Keratinocyte (primary cell): ENCODE data around the gene SYK. TPM values are rescaled to one million over a fixed set of nuclear protein-coding genes. Genes with fewer than 3 reads are reported as not detected.

Experiments
- DNase-seq: peaks from one replicate; pipeline ENCODE4 v3.0.0-alpha.2; 2011; ENCODE audit warnings: low read depth, missing footprints, low spot score
- FAIRE-seq: peaks from 2 replicates; lab custom pipeline; 2011; peaks lifted over from hg19 to GRCh38; lab: Jason Lieb, UNC
- H2AFZ ChIP-seq: 2 replicates; pipeline ENCODE4 v1.6.0; 2012; ENCODE audit warnings: low read length, control low read depth, inconsistent platforms; ENCODE audit not compliant: control insufficient read depth
- H3K27ac ChIP-seq: 2 replicates; pipeline ENCODE4 v1.5.1; 2011; ENCODE audit warnings: low read length; ENCODE audit not compliant: control insufficient read depth, insufficient read depth
- H3K27me3 ChIP-seq: 3 replicates; pipeline ENCODE4 v1.6.0; 2011; ENCODE audit warnings: low read length; ENCODE audit not compliant: control insufficient read depth, insufficient read depth; ENCODE audit errors: extremely low read depth
- H3K36me3 ChIP-seq, 2 experiments: 2 replicates in 1 of 2; 3 replicates in 1 of 2; pipeline ENCODE4 v1.5.1; 2011; ENCODE audit warnings: low read length in 2 of 2, mild to moderate bottlenecking in 1 of 2; ENCODE audit not compliant: control insufficient read depth in 2 of 2, insufficient read depth in 2 of 2; ENCODE audit errors: extremely low read depth in 1 of 2
- H3K4me1 ChIP-seq: 3 replicates; pipeline ENCODE4 v1.5.1; 2011; ENCODE audit warnings: low read length; ENCODE audit not compliant: control insufficient read depth, insufficient read depth; ENCODE audit errors: extremely low read depth
- H3K4me2 ChIP-seq: 3 replicates; pipeline ENCODE4 v1.6.0; 2011; ENCODE audit warnings: low read depth, low read length; ENCODE audit not compliant: control insufficient read depth, insufficient read depth; ENCODE audit errors: extremely low read depth
- H3K4me3 ChIP-seq, 3 experiments: fragments of 200-600 bp in 1 of 3; sonication (generic) in 1 of 3; 2 replicates in 2 of 3; 3 replicates in 1 of 3; pipeline ENCODE4 v1.5.1; 2011 to 2016; ENCODE audit warnings: low read length in 3 of 3, mild to moderate bottlenecking in 3 of 3, control low read depth in 2 of 3, inconsistent platforms in 1 of 3, low read depth in 1 of 3, mixed read lengths in 1 of 3, mixed run types in 1 of 3, moderate library complexity in 1 of 3; ENCODE audit not compliant: control insufficient read depth in 2 of 3, insufficient read depth in 2 of 3; ENCODE audit errors: extremely low read depth in 1 of 3
- H3K79me2 ChIP-seq: 2 replicates; pipeline ENCODE4 v1.6.0; 2012; ENCODE audit warnings: low read length; ENCODE audit not compliant: control insufficient read depth, insufficient read depth
- H3K9ac ChIP-seq: 3 replicates; pipeline ENCODE4 v1.6.0; 2011; ENCODE audit warnings: low read length; ENCODE audit not compliant: control insufficient read depth, insufficient read depth; ENCODE audit errors: extremely low read depth
- H3K9me1 ChIP-seq: 3 replicates; pipeline ENCODE4 v1.6.0; 2011; ENCODE audit warnings: low read length; ENCODE audit not compliant: control insufficient read depth, insufficient read depth; ENCODE audit errors: extremely low read depth
- H3K9me3 ChIP-seq: 2 replicates; pipeline ENCODE4 v1.5.1; 2012; ENCODE audit warnings: low read depth, low read length; ENCODE audit not compliant: control insufficient read depth
- H4K20me1 ChIP-seq: 3 replicates; pipeline ENCODE4 v1.6.0; 2011; ENCODE audit warnings: low read length; ENCODE audit not compliant: control insufficient read depth, insufficient read depth; ENCODE audit errors: extremely low read depth
- CTCF ChIP-seq, 3 experiments: IDR thresholded peaks in 1 of 3; conservative IDR thresholded peaks in 1 of 3; optimal IDR thresholded peaks in 1 of 3; 2 replicates in 2 of 3; 3 replicates in 1 of 3; pipeline versions ENCODE3 to v1.5.1; 2011; ENCODE audit warnings: low read length in 3 of 3, mild to moderate bottlenecking in 3 of 3, moderate library complexity in 2 of 3, control low read depth in 1 of 3, inconsistent platforms in 1 of 3; ENCODE audit not compliant: insufficient read depth in 2 of 3; ENCODE audit errors: extremely low read depth in 1 of 3
- EZH2 ChIP-seq: IDR thresholded peaks from one replicate; pipeline ENCODE4 v1.6.1; 2012; ENCODE audit warnings: inconsistent platforms, mild to moderate bottlenecking, low read length, moderate library complexity
- dilution Hi-C: fragments of 300-500 bp; cut with MboI; formaldehyde crosslinking; loops from one replicate; pipeline ENCODE4 v1.7.0; 2020; ENCODE audit warnings: low sequenced_read_pairs; ENCODE audit not compliant: extremely low pct_ligation_motif_present
- polyA plus RNA-seq, 5 experiments: library from polyadenylated mRNA; depleted of rRNA in 3 of 5; stranded (reverse) in 3 of 5; stranded (forward) in 1 of 5; unstranded in 1 of 5; fragments of >200 nt; gene quantifications; 1 replicate in 1 of 5; 2 replicates in 3 of 5; 3 replicates in 1 of 5; pipeline versions ENCODE4 v1.2.1 to v1.2.3, GENCODE V29; 2011 to 2012; ENCODE audit warnings: missing spikeins in 2 of 5, low read depth in 1 of 5, low replicate concordance in 1 of 5

SYK gene
- polyA plus RNA-seq, 1 donor (not counting 4 experiments of a cell fraction or from before 2014, with no cell fraction given) = 2.0 TPM

- no peak for FAIRE-seq
- dilution Hi-C loops = no loop called here
- no peak overlapping the region for H3K4me3 ChIP-seq
- DNase-seq = no peak
- H3K27ac ChIP-seq = no peak overlapping the region
- H3K4me2 ChIP-seq = no peak overlapping the region
- no peaks in the 10 kb centered on the region for H4K20me1 ChIP-seq
- no peaks in the 10 kb centered on the region for H3K4me1 ChIP-seq
- H3K36me3 ChIP-seq = no peaks in the 10 kb centered on the region
- H3K9me3 ChIP-seq = no peaks in the 10 kb centered on the region
- H3K9ac ChIP-seq = no peak overlapping the region
- H3K9me1 ChIP-seq = no peaks in the 10 kb centered on the region
- TF ChIP-seq EZH2 (no peak), CTCF (optimal IDR thresholded peaks at IDR 0.05 in 1 of 3, IDR thresholded peaks at IDR 0.05 in 1 of 3, conservative IDR thresholded peaks at IDR 0.05 in 1 of 3; ENCODE audit: extremely low read depth in 1 of 3, insufficient read depth in 2 of 3, low read length in 3 of 3) (no peak)
- no peaks in the 10 kb centered on the region for H3K79me2 ChIP-seq
- H3K27me3 ChIP-seq = peaks cover 3% of the 10 kb centered on the region
- no peak overlapping the region for H2AFZ ChIP-seq
These were observed 100.3 kb downstream of the SYK start for GRCh38 chr9:90901933-90902332.

- Histone ChIP-seq H2AFZ (no peak overlapping the region), H3K9me1 (no peaks in the 10 kb centered on the region), H3K9me3 (no peaks in the 10 kb centered on the region), H3K9ac (no peak overlapping the region), H3K27ac (no peak overlapping the region), H3K79me2 (no peaks in the 10 kb centered on the region), H3K36me3 (no peaks in the 10 kb centered on the region), H3K4me1 (no peaks in the 10 kb centered on the region), H3K4me3 (no peak overlapping the region), H3K4me2 (no peak overlapping the region), H4K20me1 (no peaks in the 10 kb centered on the region), H3K27me3 (peaks cover 3% of the 10 kb centered on the region)
- no peak for DNase-seq
- TF ChIP-seq EZH2 = no peak
- TF ChIP-seq CTCF (optimal IDR thresholded peaks at IDR 0.05 in 1 of 3, IDR thresholded peaks at IDR 0.05 in 1 of 3, conservative IDR thresholded peaks at IDR 0.05 in 1 of 3; ENCODE audit: extremely low read depth in 1 of 3, insufficient read depth in 2 of 3, low read length in 3 of 3) = no peak
- dilution Hi-C loops = no loop called here
- no peak for FAIRE-seq
These were observed 102.3 kb downstream of the SYK start for GRCh38 chr9:90903766-90904424.
